ENCODE data around the gene SCAPER. TPM values are rescaled to one million over a fixed set of nuclear protein-coding genes. Genes with fewer than 3 reads are reported as not detected.

SCAPER gene
- total and polyA plus RNA-seq, 4 donors = 3.3 to 18.0 (median 9.9) TPM

DNA sequence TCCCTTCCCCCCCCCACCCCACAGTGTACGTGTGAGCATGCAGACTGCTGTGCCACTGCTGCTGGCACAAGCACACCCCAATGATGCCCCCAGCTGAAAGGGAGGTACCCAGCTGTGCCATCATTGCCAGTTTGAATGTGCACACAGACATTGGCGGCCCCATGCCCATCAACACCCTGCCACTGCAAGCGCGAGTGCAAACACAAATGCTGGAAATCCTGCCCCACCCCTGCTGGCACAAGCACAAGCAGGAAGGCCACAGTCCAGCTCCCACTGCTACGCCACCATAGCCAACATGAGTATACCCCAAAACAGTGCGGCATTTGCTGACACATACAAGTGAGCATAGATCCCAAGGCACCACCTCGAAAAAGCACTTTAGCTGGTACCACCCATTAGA is 222.9 kb downstream of the SCAPER start:
- Histone ChIP-seq H3K4me3 (ENCODE audit: low read depth in 1 of 3, low read length in 3 of 3) (no peak overlapping the region), H3K36me3 (ENCODE audit: control insufficient read depth in 4 of 4, insufficient read depth in 3 of 4, low read depth in 1 of 4, low read length in 3 of 4) (peaks cover 0 to 2% (median 0%) of the 10 kb centered on the region in 4 donors), H3K4me1 (ENCODE audit: control insufficient read depth in 4 of 4, insufficient read depth in 4 of 4, low read length in 3 of 4) (no peaks in the 10 kb centered on the region), H3K27me3 (ENCODE audit: control insufficient read depth in 4 of 4, insufficient read depth in 4 of 4, low read length in 3 of 4) (no peaks in the 10 kb centered on the region), H3K27ac (ENCODE audit: low read depth in 1 of 2, low read length in 2 of 2) (no peak overlapping the region), H3K9me3 (ENCODE audit: control insufficient read depth in 4 of 4, low read length in 3 of 4) (no peaks in the 10 kb centered on the region), H3K9ac (ENCODE audit: low read depth in 1 of 2, low read length in 2 of 2) (no peak overlapping the region)
- TF ChIP-seq FOXA1 (IDR thresholded peaks at IDR 0.05) (no peak), EGR1 (IDR thresholded peaks at IDR 0.05; ENCODE audit: low read depth in 2 of 2) (no peak), HNF4G (IDR thresholded peaks at IDR 0.05) (no peak), HNF4A (conservative IDR thresholded peaks at IDR 0.05) (no peak), NR2F2 (IDR thresholded peaks at IDR 0.05) (no peak), YY1 (IDR thresholded peaks at IDR 0.05) (no peak), TAF1 (conservative IDR thresholded peaks at IDR 0.05) (no peak), RXRA (IDR thresholded peaks at IDR 0.05) (no peak), JUND (IDR thresholded peaks at IDR 0.05) (no peak), GABPA (IDR thresholded peaks at IDR 0.05 in 1 of 2, conservative IDR thresholded peaks at IDR 0.05 in 1 of 2) (no peak)
- TF ChIP-seq, protein P1, sequence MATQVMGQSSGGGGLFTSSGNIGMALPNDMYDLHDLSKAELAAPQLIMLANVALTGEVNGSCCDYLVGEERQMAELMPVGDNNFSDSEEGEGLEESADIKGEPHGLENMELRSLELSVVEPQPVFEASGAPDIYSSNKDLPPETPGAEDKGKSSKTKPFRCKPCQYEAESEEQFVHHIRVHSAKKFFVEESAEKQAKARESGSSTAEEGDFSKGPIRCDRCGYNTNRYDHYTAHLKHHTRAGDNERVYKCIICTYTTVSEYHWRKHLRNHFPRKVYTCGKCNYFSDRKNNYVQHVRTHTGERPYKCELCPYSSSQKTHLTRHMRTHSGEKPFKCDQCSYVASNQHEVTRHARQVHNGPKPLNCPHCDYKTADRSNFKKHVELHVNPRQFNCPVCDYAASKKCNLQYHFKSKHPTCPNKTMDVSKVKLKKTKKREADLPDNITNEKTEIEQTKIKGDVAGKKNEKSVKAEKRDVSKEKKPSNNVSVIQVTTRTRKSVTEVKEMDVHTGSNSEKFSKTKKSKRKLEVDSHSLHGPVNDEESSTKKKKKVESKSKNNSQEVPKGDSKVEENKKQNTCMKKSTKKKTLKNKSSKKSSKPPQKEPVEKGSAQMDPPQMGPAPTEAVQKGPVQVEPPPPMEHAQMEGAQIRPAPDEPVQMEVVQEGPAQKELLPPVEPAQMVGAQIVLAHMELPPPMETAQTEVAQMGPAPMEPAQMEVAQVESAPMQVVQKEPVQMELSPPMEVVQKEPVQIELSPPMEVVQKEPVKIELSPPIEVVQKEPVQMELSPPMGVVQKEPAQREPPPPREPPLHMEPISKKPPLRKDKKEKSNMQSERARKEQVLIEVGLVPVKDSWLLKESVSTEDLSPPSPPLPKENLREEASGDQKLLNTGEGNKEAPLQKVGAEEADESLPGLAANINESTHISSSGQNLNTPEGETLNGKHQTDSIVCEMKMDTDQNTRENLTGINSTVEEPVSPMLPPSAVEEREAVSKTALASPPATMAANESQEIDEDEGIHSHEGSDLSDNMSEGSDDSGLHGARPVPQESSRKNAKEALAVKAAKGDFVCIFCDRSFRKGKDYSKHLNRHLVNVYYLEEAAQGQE (IDR thresholded peaks at IDR 0.05) = no peak
- TF ChIP-seq, protein P2, sequence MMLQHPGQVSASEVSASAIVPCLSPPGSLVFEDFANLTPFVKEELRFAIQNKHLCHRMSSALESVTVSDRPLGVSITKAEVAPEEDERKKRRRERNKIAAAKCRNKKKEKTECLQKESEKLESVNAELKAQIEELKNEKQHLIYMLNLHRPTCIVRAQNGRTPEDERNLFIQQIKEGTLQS (IDR thresholded peaks at IDR 0.05) = no peak
- TF ChIP-seq, protein P3, sequence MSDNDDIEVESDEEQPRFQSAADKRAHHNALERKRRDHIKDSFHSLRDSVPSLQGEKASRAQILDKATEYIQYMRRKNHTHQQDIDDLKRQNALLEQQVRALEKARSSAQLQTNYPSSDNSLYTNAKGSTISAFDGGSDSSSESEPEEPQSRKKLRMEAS (IDR thresholded peaks at IDR 0.05) = no peak
- DNase-seq (ENCODE audit: low spot score) = no peak
- 98% methylated on average over 7 of the region's 7 CpGs for WGBS

DNA sequence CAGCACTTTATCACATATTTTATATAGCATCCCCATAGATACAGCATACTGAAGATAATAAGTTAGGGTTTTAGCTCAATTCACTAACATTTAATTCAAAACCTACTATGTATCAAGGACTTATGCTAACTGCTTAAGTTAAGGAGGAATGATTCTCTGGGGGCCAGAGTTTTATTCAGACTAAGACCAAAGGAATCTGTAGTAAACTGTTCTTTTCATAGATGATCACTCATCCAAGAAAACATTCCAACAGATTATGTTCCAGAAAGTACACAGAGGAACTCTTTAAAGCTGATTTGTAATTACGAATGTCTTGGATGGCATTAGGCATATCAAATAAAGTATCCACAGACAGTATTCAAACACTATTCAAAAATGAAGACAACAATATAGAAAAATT is 226.4 kb downstream of the SCAPER start:
- no peak overlapping the region for H3K9ac ChIP-seq (ENCODE audit: low read depth in 1 of 2, low read length in 2 of 2)

More for the DNA sequence above, 226.4 kb downstream of the SCAPER start:
- no peak for DNase-seq (ENCODE audit: low spot score)
- Histone ChIP-seq H3K4me1 (ENCODE audit: control insufficient read depth in 4 of 4, insufficient read depth in 4 of 4, low read length in 3 of 4) (no peaks in the 10 kb centered on the region), H3K27ac (ENCODE audit: low read depth in 1 of 2, low read length in 2 of 2) (no peak overlapping the region), H3K27me3 (ENCODE audit: control insufficient read depth in 4 of 4, insufficient read depth in 4 of 4, low read length in 3 of 4) (no peaks in the 10 kb centered on the region), H3K9me3 (ENCODE audit: control insufficient read depth in 4 of 4, low read length in 3 of 4) (no peaks in the 10 kb centered on the region), H3K36me3 (ENCODE audit: control insufficient read depth in 4 of 4, insufficient read depth in 3 of 4, low read depth in 1 of 4, low read length in 3 of 4) (no peaks in the 10 kb centered on the region), H3K4me3 (ENCODE audit: low read depth in 1 of 3, low read length in 3 of 3) (no peak overlapping the region)
- 99% methylated on average over 1 of the region's 1 CpG for WGBS
- TF ChIP-seq FOXA1 (IDR thresholded peaks at IDR 0.05) (no peak), RAD21 (IDR thresholded peaks at IDR 0.05) (no peak), HNF4A (conservative IDR thresholded peaks at IDR 0.05) (no peak), RXRA (IDR thresholded peaks at IDR 0.05) (no peak), YY1 (IDR thresholded peaks at IDR 0.05) (no peak), JUND (IDR thresholded peaks at IDR 0.05) (no peak), EGR1 (IDR thresholded peaks at IDR 0.05; ENCODE audit: low read depth in 2 of 2) (no peak), FOXA2 (IDR thresholded peaks at IDR 0.05) (no peak), GABPA (IDR thresholded peaks at IDR 0.05 in 1 of 2, conservative IDR thresholded peaks at IDR 0.05 in 1 of 2) (no peak), NR2F2 (IDR thresholded peaks at IDR 0.05) (no peak), SP1 (IDR thresholded peaks at IDR 0.05) (no peak)
- TF ChIP-seq, protein P2 (IDR thresholded peaks at IDR 0.05) = no peak
